WTC11 (cell line): ENCODE measurements around the gene STEAP1B. TPM values are rescaled to one million over a fixed set of nuclear protein-coding genes. Genes with fewer than 3 reads are reported as not detected.

ENCODE experiments used
- ATAC-seq: fragments of 200-7000 bp; cut with Tn5 transposase; 2 replicates; pipeline ENCODE4 v1.10.0; 2021; ENCODE audit warnings: mild to moderate bottlenecking, moderate library complexity
- CTCF ChIA-PET: fragments of 300-600 bp; sonication (Branson Sonifier 250); formaldehyde crosslinking; loops from one replicate; lab custom pipeline; 2021; ENCODE audit warnings: antibody characterized with exemption; lab: Charles Lee
- POLR2A ChIA-PET: fragments of 350-600 bp; sonication (Branson Sonifier 250); formaldehyde crosslinking; loops from one replicate; lab custom pipeline; 2021; ENCODE audit warnings: antibody characterized with exemption; lab: Charles Lee
- DNase-seq: peaks from one replicate; pipeline ENCODE4 v3.0.0; 2021; ENCODE audit warnings: low spot score
- H3K27ac Mint-ChIP-seq: 2 replicates; pipeline ENCODE4 v1.8.0; 2021; ENCODE audit warnings: mixed read lengths
- H3K27me3 Mint-ChIP-seq: 2 replicates; pipeline ENCODE4 v1.8.0; 2021; ENCODE audit warnings: low read depth, mild to moderate bottlenecking, moderate library complexity, mixed read lengths
- H3K36me3 Mint-ChIP-seq: 2 replicates; pipeline ENCODE4 v1.8.0; 2021; ENCODE audit warnings: mixed read lengths
- H3K4me1 Mint-ChIP-seq: 2 replicates; pipeline ENCODE4 v1.8.0; 2022; ENCODE audit warnings: mixed read lengths
- H3K4me3 Mint-ChIP-seq: 2 replicates; pipeline ENCODE4 v1.8.0; 2021; ENCODE audit warnings: mild to moderate bottlenecking, moderate library complexity, mixed read lengths
- H3K9me3 Mint-ChIP-seq: 2 replicates; pipeline ENCODE4 v1.8.0; 2021; ENCODE audit warnings: mixed read lengths
- ARID4B ChIP-seq: sonication (generic); formaldehyde crosslinking; IDR thresholded peaks from 2 replicates; pipeline ENCODE4 v1.8.0; 2023; ENCODE audit warnings: missing genetic modification reagents, mild to moderate bottlenecking, borderline replicate concordance
- ATF2 ChIP-seq: sonication (generic); formaldehyde crosslinking; IDR thresholded peaks from 2 replicates; pipeline ENCODE4 v1.8.1; 2022; ENCODE audit warnings: low read depth, missing genetic modification reagents, borderline replicate concordance
- ATF3 ChIP-seq: sonication (generic); formaldehyde crosslinking; conservative IDR thresholded peaks from 2 replicates; pipeline ENCODE4 v1.8.1; 2022; ENCODE audit warnings: mild to moderate bottlenecking, missing genetic modification reagents
- E2F4 ChIP-seq: sonication (generic); formaldehyde crosslinking; IDR thresholded peaks from 2 replicates; pipeline ENCODE4 v1.8.1; 2022; ENCODE audit warnings: low read depth, mild to moderate bottlenecking, moderate library complexity, missing genetic modification reagents, borderline replicate concordance
- E2F5 ChIP-seq: sonication (generic); formaldehyde crosslinking; IDR thresholded peaks from 2 replicates; pipeline ENCODE4 v1.8.1; 2022; ENCODE audit warnings: mild to moderate bottlenecking, moderate library complexity, missing genetic modification reagents
- FOXJ3 ChIP-seq: sonication (generic); formaldehyde crosslinking; IDR thresholded peaks from 2 replicates; pipeline ENCODE4 v1.9.0; 2021; ENCODE audit warnings: missing genetic modification reagents, mild to moderate bottlenecking, borderline replicate concordance
- FOXK1 ChIP-seq: sonication (generic); formaldehyde crosslinking; IDR thresholded peaks from 2 replicates; pipeline ENCODE4 v1.8.0; 2022; ENCODE audit warnings: mild to moderate bottlenecking, moderate library complexity, missing genetic modification reagents
- FOXP1 ChIP-seq: sonication (generic); formaldehyde crosslinking; IDR thresholded peaks from 2 replicates; pipeline ENCODE4 v1.8.0; 2022; ENCODE audit warnings: missing genetic modification reagents, mild to moderate bottlenecking, moderate library complexity, borderline replicate concordance
- KAT7 ChIP-seq: sonication (generic); formaldehyde crosslinking; IDR thresholded peaks from 2 replicates; pipeline ENCODE4 v1.8.1; 2023; ENCODE audit warnings: missing genetic modification reagents, mild to moderate bottlenecking, borderline replicate concordance
- MLX ChIP-seq: sonication (generic); formaldehyde crosslinking; IDR thresholded peaks from 2 replicates; pipeline ENCODE4 v1.8.1; 2023; ENCODE audit warnings: mild to moderate bottlenecking, missing genetic modification reagents, moderate library complexity
- NFE2L1 ChIP-seq: sonication (generic); formaldehyde crosslinking; IDR thresholded peaks from 2 replicates; pipeline ENCODE4 v1.8.1; 2023; ENCODE audit warnings: missing genetic modification reagents
- NFYB ChIP-seq: sonication (generic); formaldehyde crosslinking; conservative IDR thresholded peaks from 2 replicates; pipeline ENCODE4 v1.8.0; 2022; ENCODE audit warnings: low read depth, missing genetic modification reagents
- NR2C2 ChIP-seq: sonication (generic); formaldehyde crosslinking; IDR thresholded peaks from 2 replicates; pipeline ENCODE4 v1.8.0; 2022; ENCODE audit warnings: mild to moderate bottlenecking, missing genetic modification reagents
- SMAD3 ChIP-seq: sonication (generic); formaldehyde crosslinking; IDR thresholded peaks from 2 replicates; pipeline ENCODE4 v1.8.0; 2022; ENCODE audit warnings: missing genetic modification reagents, mild to moderate bottlenecking, borderline replicate concordance
- SMAD4 ChIP-seq: sonication (generic); formaldehyde crosslinking; IDR thresholded peaks from 2 replicates; pipeline ENCODE4 v1.8.0; 2022; ENCODE audit warnings: mild to moderate bottlenecking, missing genetic modification reagents
- TEAD1 ChIP-seq: sonication (generic); formaldehyde crosslinking; IDR thresholded peaks from 2 replicates; pipeline ENCODE4 v1.8.0; 2022; ENCODE audit warnings: mild to moderate bottlenecking, missing genetic modification reagents
- ZNF121 ChIP-seq: sonication (generic); formaldehyde crosslinking; IDR thresholded peaks from 2 replicates; pipeline ENCODE4 v1.8.0; 2023; ENCODE audit warnings: missing genetic modification reagents
- ZNF219 ChIP-seq: sonication (generic); formaldehyde crosslinking; IDR thresholded peaks from 2 replicates; pipeline ENCODE4 v1.8.0; 2023; ENCODE audit warnings: missing genetic modification reagents, mild to moderate bottlenecking, borderline replicate concordance
- ZNF281 ChIP-seq: sonication (generic); formaldehyde crosslinking; IDR thresholded peaks from 2 replicates; pipeline ENCODE4 v1.8.0; 2023; ENCODE audit warnings: mild to moderate bottlenecking, missing genetic modification reagents
- ZNF317 ChIP-seq: sonication (generic); formaldehyde crosslinking; IDR thresholded peaks from 2 replicates; pipeline ENCODE4 v1.8.1; 2023; ENCODE audit warnings: low read depth, mild to moderate bottlenecking, moderate library complexity, missing genetic modification reagents, borderline replicate concordance
- total RNA-seq: library from RNA; stranded (reverse); gene quantifications from 3 replicates; pipeline ENCODE4 v1.2.3, GENCODE V29; 2021

The STEAP1B gene
- total RNA-seq, 1 experiment from 2014 or later: 5.5 TPM

- ChIA-PET POLR2A (interaction anchor here (1.0 kb wide), 1 partner anchor 23 kb away, joined by 3 read pairs; no protein-coding TSS in a partner anchor), CTCF (interaction anchor here (0.8 kb wide), 1 partner anchor 52 kb away, joined by 4 read pairs; no protein-coding TSS in a partner anchor)
- Mint-ChIP-seq H3K27ac (no peak overlapping the region), H3K4me1 (peaks cover 12% of the 10 kb centered on the region), H3K4me3 (no peak overlapping the region), H3K36me3 (no peaks in the 10 kb centered on the region), H3K9me3 (no peaks in the 10 kb centered on the region), H3K27me3 (no peaks in the 10 kb centered on the region)
- TF ChIP-seq MLX (CRISPR knock-in tag) (no peak), FOXJ3 (CRISPR knock-in tag) (no peak)
- no peak for ATAC-seq
- no peak for DNase-seq
These were observed 99.7 kb downstream of the STEAP1B start for GRCh38 chr7:22400150-22400814.

- no peaks in the 10 kb centered on the region for H3K27me3 Mint-ChIP-seq
- H3K4me1 Mint-ChIP-seq: peaks cover 12% of the 10 kb centered on the region
- H3K4me3 Mint-ChIP-seq: no peak overlapping the region
- no peak overlapping the region for H3K27ac Mint-ChIP-seq
- H3K9me3 Mint-ChIP-seq: no peaks in the 10 kb centered on the region
- H3K36me3 Mint-ChIP-seq: no peaks in the 10 kb centered on the region
- no peak for ATAC-seq
- ChIA-PET CTCF (no interaction called here), POLR2A (no interaction called here)
- no peak for TF ChIP-seq SMAD4 (CRISPR knock-in tag)
- TF ChIP-seq ZNF219: no peak
- TF ChIP-seq NFE2L1: no peak
- no peak for TF ChIP-seq SMAD3 (CRISPR knock-in tag)
- TF ChIP-seq FOXP1 (CRISPR knock-in tag): no peak
- no peak for TF ChIP-seq ZNF281
- DNase-seq: no peak
These were observed 100.4 kb downstream of the STEAP1B start for GRCh38 chr7:22399546-22399945.

GRCh38 chr7:22399091-22399490, 100.9 kb downstream of the STEAP1B start:
- Mint-ChIP-seq H3K36me3 (no peaks in the 10 kb centered on the region), H3K9me3 (no peaks in the 10 kb centered on the region), H3K27me3 (no peaks in the 10 kb centered on the region), H3K4me3 (no peak overlapping the region), H3K4me1 (peaks cover 12% of the 10 kb centered on the region), H3K27ac (no peak overlapping the region)
- ATAC-seq (no peak), DNase-seq (no peak)
- ChIA-PET POLR2A (no interaction called here), CTCF (no interaction called here)
- TF ChIP-seq ARID4B (CRISPR knock-in tag) (no peak), KAT7 (CRISPR knock-in tag) (no peak), TEAD1 (CRISPR knock-in tag) (no peak), NFYB (CRISPR knock-in tag) (no peak), E2F5 (no peak), SMAD3 (CRISPR knock-in tag) (no peak), ZNF317 (CRISPR knock-in tag) (no peak), FOXK1 (CRISPR knock-in tag) (no peak), ATF2 (CRISPR knock-in tag) (no peak), ATF3 (CRISPR knock-in tag) (no peak), ZNF121 (CRISPR knock-in tag) (no peak), E2F4 (CRISPR knock-in tag) (no peak), NR2C2 (CRISPR knock-in tag) (no peak)
